ENCODE results near the gene BUD23.

DNA sequence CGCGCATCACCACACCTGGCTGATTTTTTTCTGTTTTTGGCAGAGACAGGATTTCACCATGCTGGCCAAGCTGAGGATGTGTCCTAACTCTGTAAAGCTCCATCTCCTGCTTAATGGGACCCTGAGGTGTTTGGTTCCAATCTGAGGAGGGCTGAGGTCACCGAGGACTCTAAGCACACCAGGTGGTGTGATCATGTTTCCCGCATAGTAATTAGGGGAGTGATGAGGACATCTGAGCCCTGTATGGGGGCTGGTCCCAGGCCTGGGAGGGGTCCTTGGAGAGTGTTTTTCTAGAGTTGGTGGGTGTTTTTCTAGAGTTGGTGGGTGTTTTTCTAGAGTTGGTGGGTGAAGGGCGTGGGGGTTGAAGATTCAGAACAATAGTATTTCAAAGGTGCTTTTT lies 58.2 kb downstream of the BUD23 start:
- TF ChIP-seq POLR2AphosphoS5 (IDR thresholded peaks at IDR 0.05; ENCODE audit: low read depth, low read length) (no peak), POLR2A (IDR thresholded peaks at IDR 0.05; ENCODE audit: low read depth, low read length) (no peak)

All from GM12892 (cell line).